LNCaP clone FGC (cell line): ENCODE results near the gene MTA1.

Source experiments
- DNase-seq: peaks from one replicate; pipeline ENCODE4 v3.0.0-alpha.2; 2011; ENCODE audit warnings: low read depth
- H3K4me3 ChIP-seq: 2 replicates; pipeline ENCODE4 v1.5.1; 2011; ENCODE audit warnings: mild to moderate bottlenecking, low read depth, low read length, control low read depth
- CTCF ChIP-seq: IDR thresholded peaks from 2 replicates; pipeline ENCODE4 v1.5.1; 2012; ENCODE audit warnings: mild to moderate bottlenecking; ENCODE audit not compliant: control insufficient read depth, insufficient read depth; ENCODE audit errors: extremely low read depth

Gene MTA1

GRCh38 chr14:105411017-105411941 lies 8.3 kb upstream of the MTA1 start:
- DNase-seq, result no peak
- no peak for TF ChIP-seq CTCF
- H3K4me3 ChIP-seq, result peak overlapping the region; percentile 36

- TF ChIP-seq CTCF, result no peak
- no peak for DNase-seq
- no peak overlapping the region for H3K4me3 ChIP-seq
Measured at GRCh38 chr14:105411985-105412770, 7.4 kb upstream of the MTA1 start.

- no peak for DNase-seq
- TF ChIP-seq CTCF, result no peak
- no peak overlapping the region for H3K4me3 ChIP-seq
Measured at GRCh38 chr14:105412771-105413543, 6.7 kb upstream of the MTA1 start.

GRCh38 chr14:105413544-105413886 lies 6.1 kb upstream of the MTA1 start:
- H3K4me3 ChIP-seq, result no peak overlapping the region
- DNase-seq, result no peak
- TF ChIP-seq CTCF, result no peak

- H3K4me3 ChIP-seq, result peak overlapping the region; percentile 36
- TF ChIP-seq CTCF, result peak; percentile 68
- DNase-seq, result no peak
Measured at GRCh38 chr14:105414456-105415371, 4.9 kb upstream of the MTA1 start.
